Omental fat pad (tissue), 4 donors: ENCODE results near the gene MAP6D1. TPM values are rescaled to one million over a fixed set of nuclear protein-coding genes. Genes with fewer than 3 reads are reported as not detected.

ENCODE experiments used
- ATAC-seq: fragments of 150-250 bp; one replicate; pipeline ENCODE4 v1.9.1; 2016; ENCODE audit warnings: mild to moderate bottlenecking, moderate library complexity; ENCODE audit not compliant: low FRiP score
- DNase-seq: peaks from one replicate; pipeline ENCODE4 v3.0.0-alpha.2; 2019; ENCODE audit warnings: low spot score
- CTCF ChIP-seq, 3 donors: fragments of 450-650 bp; IDR thresholded peaks; one replicate each; pipeline ENCODE4 v1.5.1; 2016 to 2017; ENCODE audit warnings: antibody characterized with exemption in 3 of 3, mild to moderate bottlenecking in 3 of 3, moderate library complexity in 2 of 3
- total RNA-seq, 4 donors: library from RNA; depleted of rRNA; stranded (reverse); fragments of >200 nt; gene quantifications; one replicate each; pipeline ENCODE4 v1.1.0, GENCODE V29; 2016

Gene MAP6D1
- 1 to 10 TPM in 3 of 4 donors, not detected in 1; 1.8 to 2.8 (median 2.4) TPM for total RNA-seq

DNA sequence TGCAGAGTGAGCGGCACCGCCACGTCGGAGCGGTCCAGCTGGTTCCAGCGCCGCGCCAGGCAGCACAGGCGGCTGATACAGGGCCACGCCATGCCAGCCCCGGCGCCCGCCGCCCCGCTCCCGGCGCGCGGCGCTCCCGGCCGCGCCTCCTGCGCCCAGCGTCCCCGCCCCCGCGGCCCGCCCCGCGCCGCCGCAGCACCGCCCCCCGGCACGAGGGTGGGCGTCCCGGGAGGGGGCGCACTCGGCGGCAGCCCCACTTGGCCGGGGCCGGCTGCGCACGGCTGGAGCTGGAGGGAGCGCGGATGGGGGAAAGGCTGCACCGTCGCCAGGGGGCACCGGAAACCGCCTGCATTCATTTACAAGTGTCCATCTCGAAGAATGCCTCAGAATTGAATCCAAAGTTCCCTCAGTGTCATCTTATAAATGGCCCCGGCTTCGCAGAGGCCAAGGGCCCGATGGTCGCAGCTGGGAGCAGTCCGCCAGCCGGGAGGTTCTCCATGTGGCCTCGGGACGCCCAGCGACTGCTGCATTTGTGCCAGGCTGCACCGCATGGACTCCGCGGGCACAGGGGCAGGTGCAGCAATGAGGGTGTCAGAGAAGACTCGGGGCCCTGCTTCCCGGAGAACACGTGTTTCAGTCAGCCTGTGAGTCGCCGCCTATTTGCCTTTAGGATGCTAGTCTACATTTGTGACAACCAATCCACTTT lies at the start of gene MAP6D1:
MAP6D1 (minus strand) TSS at position 122 of the 706 bp plus-strand sequence; CDS start at position 92, 30 bp downstream.
- ATAC-seq, result peak; percentile 46
- no peak for DNase-seq
- TF ChIP-seq CTCF (IDR thresholded peaks at IDR 0.05), result no peak

DNA sequence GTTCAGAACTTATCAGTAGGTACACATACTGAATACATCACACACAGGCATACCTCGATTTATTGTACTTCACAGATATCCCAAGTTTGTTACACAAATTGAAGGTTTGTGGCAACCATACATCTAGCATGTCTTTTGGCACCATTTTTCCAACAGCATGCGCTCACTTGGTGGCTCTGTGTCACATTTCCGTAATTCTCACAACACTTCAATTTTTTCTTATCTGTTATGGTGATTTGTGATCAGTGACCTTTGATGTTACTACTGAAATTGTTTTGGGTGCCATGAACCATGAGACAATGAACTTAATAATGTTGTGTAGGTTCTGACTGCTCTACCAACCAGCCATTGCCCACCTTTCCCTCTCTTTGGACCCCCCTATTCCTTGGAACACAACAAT lies 48.5 kb upstream of the MAP6D1 start:
- TF ChIP-seq CTCF (IDR thresholded peaks at IDR 0.05), result no peak
- DNase-seq (no peak), ATAC-seq (no peak)

- no peak for ATAC-seq
- TF ChIP-seq CTCF (IDR thresholded peaks at IDR 0.05), result no peak
- DNase-seq, result no peak
Measured at GRCh38 chr3:183871541-183871940, 46.2 kb upstream of the MAP6D1 start.

DNA sequence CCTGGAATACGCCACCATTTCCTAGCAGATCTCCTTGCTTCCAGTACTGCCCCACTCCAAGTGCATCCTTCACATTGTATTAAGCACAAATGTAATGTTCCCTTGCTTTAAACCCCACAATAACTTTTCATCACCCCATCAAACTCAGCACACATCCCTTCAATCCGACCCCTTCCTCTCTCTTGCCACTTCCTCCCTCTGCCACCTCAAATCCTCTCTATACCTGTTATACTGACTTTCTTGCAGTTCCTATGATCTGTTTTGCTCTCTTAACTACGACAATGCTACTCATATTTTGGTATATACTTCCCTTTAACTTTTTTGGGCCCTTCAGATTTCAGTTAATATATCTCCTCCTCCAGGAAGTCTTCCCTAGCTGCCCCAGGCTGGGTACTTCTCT lies 45.2 kb upstream of the MAP6D1 start:
- DNase-seq (no peak), ATAC-seq (no peak)
- TF ChIP-seq CTCF (IDR thresholded peaks at IDR 0.05), result no peak

- ATAC-seq (no peak), DNase-seq (no peak)
- no peak for TF ChIP-seq CTCF (IDR thresholded peaks at IDR 0.05)
Measured at GRCh38 chr3:183868796-183869195, 43.4 kb upstream of the MAP6D1 start.

GRCh38 chr3:183862610-183863009 lies 37.2 kb upstream of the MAP6D1 start:
- TF ChIP-seq CTCF (IDR thresholded peaks at IDR 0.05), result no peak
- ATAC-seq, result no peak
- DNase-seq, result no peak

- ATAC-seq (no peak), DNase-seq (no peak)
- no peak for TF ChIP-seq CTCF (IDR thresholded peaks at IDR 0.05)
Measured at GRCh38 chr3:183857863-183858262, 32.5 kb upstream of the MAP6D1 start.
